K562 (cell line): ENCODE results near the gene OMA1. TPM values are rescaled to one million over a fixed set of nuclear protein-coding genes. Genes with fewer than 3 reads are reported as not detected.

ENCODE experiments used
- ATAC-seq: fragments of 200-7000 bp; cut with Tn5 transposase; 3 replicates; pipeline ENCODE4 v1.9.1; 2020; ENCODE audit warnings: moderate library complexity
- BruUV-seq: library from RNA; stranded (reverse); fragments of 400-500 nt; replicated peaks from 2 replicates; lab custom pipeline; 2021; lab: Mats Ljungman, UMichigan
- CTCF ChIA-PET: fragments of 300-600 bp; formaldehyde crosslinking; extraction: SDS; loops from one replicate; lab custom pipeline; 2021; ENCODE audit warnings: low intra/inter-chr PET ratio; lab: Yijun Ruan, JAX
- POLR2A ChIA-PET: fragments of 300-600, 350-650 bp; sonication (Branson Sonifier 250); formaldehyde crosslinking; extraction: SDS; loops from one replicate; lab custom pipeline; 2021; ENCODE audit warnings: antibody characterized with exemption, inconsistent platforms; lab: Yijun Ruan, JAX
- DNase-seq, 4 experiments: peaks; one replicate each; pipeline versions ENCODE4 v3.0.0 to v3.0.0-alpha.2; 2011 to 2018; ENCODE audit warnings: low spot score in 3 of 4, mixed read lengths in 3 of 4; ENCODE audit errors: extremely low read depth in 1 of 4
- FAIRE-seq: peaks from 2 replicates; lab custom pipeline; 2011; peaks lifted over from hg19 to GRCh38; lab: Jason Lieb, UNC
- H2AFZ ChIP-seq: 2 replicates; pipeline ENCODE4 v1.6.0; 2011; ENCODE audit warnings: low read depth, low read length, control low read depth, inconsistent platforms
- H3K27ac ChIP-seq: fragments of 200-600 bp; 3 replicates; pipeline ENCODE4 v1.8.0; 2011; ENCODE audit warnings: low read depth, mild to moderate bottlenecking, control low read depth, inconsistent platforms, low read length, moderate library complexity, mixed read lengths; ENCODE audit errors: extremely low read depth
- H3K27me3 ChIP-seq, 2 experiments: fragments of 300-600 bp in 1 of 2; 2 replicates in 1 of 2; 3 replicates in 1 of 2; pipeline versions ENCODE4 v1.6.0 to v1.8.0; 2011; ENCODE audit warnings: inconsistent platforms in 2 of 2, low read length in 2 of 2, mild to moderate bottlenecking in 1 of 2, mixed read lengths in 1 of 2, moderate library complexity in 1 of 2; ENCODE audit not compliant: control insufficient read depth in 2 of 2, insufficient read depth in 2 of 2
- H3K36me3 ChIP-seq: fragments of 300-600 bp; 3 replicates; pipeline ENCODE4 v1.8.0; 2011; ENCODE audit warnings: mild to moderate bottlenecking, low read length, inconsistent platforms; ENCODE audit not compliant: control insufficient read depth, insufficient read depth
- H3K4me1 ChIP-seq, 2 experiments: fragments of 200-600 bp in 1 of 2; replicated peaks in 1 of 2; 2 replicates in 1 of 2; 3 replicates in 1 of 2; pipeline versions ENCODE4 v1.5.1 to v1.8.0; 2011; ENCODE audit warnings: inconsistent platforms in 2 of 2, low read length in 2 of 2, mild to moderate bottlenecking in 1 of 2, mixed read lengths in 1 of 2, moderate library complexity in 1 of 2; ENCODE audit not compliant: control insufficient read depth in 2 of 2, insufficient read depth in 2 of 2
- H3K4me2 ChIP-seq: 2 replicates; pipeline ENCODE4 v1.6.1; 2011; ENCODE audit warnings: low read length, control low read depth, inconsistent platforms, mixed read lengths; ENCODE audit not compliant: insufficient read depth
- H3K4me3 ChIP-seq: fragments of 200-600 bp; sonication (generic), shearing (Covaris generic); 2 replicates; pipeline ENCODE4 v1.5.1; 2016; ENCODE audit warnings: control low read depth, inconsistent platforms
- H3K79me2 ChIP-seq: fragments of 200-600 bp; 3 replicates; pipeline ENCODE4 v1.8.0; 2011; ENCODE audit warnings: low read length, inconsistent platforms; ENCODE audit not compliant: control insufficient read depth, insufficient read depth
- H3K9ac ChIP-seq, 2 experiments: 2 replicates each; pipeline versions ENCODE4 v1.6.0 to v1.6.1; 2011; ENCODE audit warnings: low read depth in 2 of 2, low read length in 2 of 2, control low read depth in 1 of 2, inconsistent platforms in 1 of 2, mild to moderate bottlenecking in 1 of 2, mixed read lengths in 1 of 2; ENCODE audit not compliant: insufficient read depth in 1 of 2
- H3K9me1 ChIP-seq: one replicate; pipeline ENCODE4 v1.6.0; 2011; ENCODE audit warnings: inconsistent platforms, mild to moderate bottlenecking, low read length, moderate library complexity; ENCODE audit not compliant: control insufficient read depth, insufficient read depth
- H3K9me3 ChIP-seq: replicated peaks from 2 replicates; pipeline ENCODE4 v1.5.1; 2011; ENCODE audit warnings: low read depth, low read length, inconsistent platforms; ENCODE audit not compliant: control insufficient read depth, insufficient read depth
- H4K20me1 ChIP-seq: replicated peaks from 2 replicates; pipeline ENCODE4 v1.6.1; 2011; ENCODE audit warnings: low read length, inconsistent platforms, mixed read lengths; ENCODE audit not compliant: control insufficient read depth, insufficient read depth
- ASH1L ChIP-seq: fragments of 450-650 bp; IDR thresholded peaks from 2 replicates; pipeline ENCODE4 v1.6.1; 2018; ENCODE audit warnings: borderline replicate concordance, mild to moderate bottlenecking, low read depth; ENCODE audit not compliant: partially characterized antibody
- BHLHE40 ChIP-seq: IDR thresholded peaks from 2 replicates; pipeline ENCODE4 v1.6.1; 2011; ENCODE audit warnings: low read length, improper control_type of control experiment
- CBX5 ChIP-seq: IDR thresholded peaks from 2 replicates; pipeline ENCODE4 v1.6.1; 2014; ENCODE audit warnings: low read depth, borderline replicate concordance
- CC2D1A ChIP-seq: fragments of 450-650 bp; IDR thresholded peaks from 2 replicates; pipeline ENCODE4 v1.6.1; 2017; ENCODE audit warnings: mild to moderate bottlenecking
- CXXC5 ChIP-seq: fragments of 250-450 bp; sonication (Bioruptor Pico); IDR thresholded peaks from 2 replicates; pipeline ENCODE4 v1.8.0; 2022; ENCODE audit warnings: inconsistent platforms, mild to moderate bottlenecking, moderate library complexity
- EP300 ChIP-seq: IDR thresholded peaks from 2 replicates; pipeline ENCODE4 v1.6.1; 2012; ENCODE audit warnings: low read length, improper control_type of control experiment
- ILF3 ChIP-seq: fragments of 450-650 bp; IDR thresholded peaks from 2 replicates; pipeline ENCODE4 v1.6.1; 2018; ENCODE audit warnings: antibody characterized with exemption, mild to moderate bottlenecking, moderate library complexity, borderline replicate concordance
- MEIS2 ChIP-seq: fragments of 450-650 bp; IDR thresholded peaks from 2 replicates; pipeline ENCODE4 v1.6.1; 2014; ENCODE audit warnings: mild to moderate bottlenecking; ENCODE audit not compliant: partially characterized antibody
- NFIC ChIP-seq: fragments of 450-650 bp; IDR thresholded peaks from 2 replicates; pipeline ENCODE4 v1.6.1; 2017; ENCODE audit warnings: mild to moderate bottlenecking, inconsistent platforms
- RFX1 ChIP-seq: fragments of 450-650 bp; IDR thresholded peaks from 2 replicates; pipeline ENCODE4 v1.6.1; 2016; ENCODE audit warnings: mild to moderate bottlenecking, moderate library complexity
- SETDB1 ChIP-seq: IDR thresholded peaks from one replicate; pipeline ENCODE4 v1.6.1; 2012; ENCODE audit warnings: low read length, control low read depth, inconsistent platforms
- SMARCC2 ChIP-seq: fragments of 450-650 bp; IDR thresholded peaks from 2 replicates; pipeline ENCODE4 v1.6.1; 2017; ENCODE audit warnings: antibody characterized with exemption, moderate library complexity, mild to moderate bottlenecking, low read depth
- ZBED1 ChIP-seq: IDR thresholded peaks from 2 replicates; pipeline ENCODE4 v1.6.1; 2014
- ZNF124 ChIP-seq: sonication (generic); formaldehyde crosslinking; IDR thresholded peaks from 2 replicates; pipeline ENCODE4 v1.8.1; 2022; ENCODE audit warnings: missing genetic modification reagents
- ZNF146 ChIP-seq: IDR thresholded peaks from one replicate; pipeline ENCODE4 v1.6.1; 2018; ENCODE audit warnings: missing compliant biosample characterization; ENCODE audit not compliant: unreplicated experiment
- ZNF174 ChIP-seq: fragments of 250-450 bp; sonication (Bioruptor Pico); IDR thresholded peaks from 2 replicates; pipeline ENCODE4 v1.4.0; 2020; ENCODE audit warnings: mild to moderate bottlenecking
- WGBS: fragments of 100-300 bp; shearing (Covaris generic); methylation state at CpG from one replicate; pipeline ENCODE4 v1.1.6; 2016; ENCODE audit warnings: low coverage, mixed read lengths; ENCODE audit not compliant: insufficient coverage; ENCODE audit errors: missing lambda C conversion rate; 5-methylcytosine and 5-hydroxymethylcytosine counted together
- in situ Hi-C: fragments of 300-500 bp; cut with MboI; formaldehyde crosslinking; loops from 4 replicates; pipeline ENCODE4 v1.15.0; 2018; ENCODE audit warnings: inconsistent platforms, mixed read lengths
- intact Hi-C: fragments of 100-400 bp; cut with micrococcal nuclease; formaldehyde crosslinking; loops from 2 replicates; pipeline ENCODE4 v1.14.2; 2022
- polyA plus RNA-seq, 8 experiments: library from polyadenylated mRNA; depleted of rRNA in 4 of 8; stranded (reverse) in 5 of 8; unstranded in 3 of 8; fragments of >200 nt; fragmentation: Nextera tagmentation in 2 of 8; fragmentation: Illumina TruSeq in 1 of 8; extraction: Ambion mirVana in 2 of 8; extraction: Trizol in 1 of 8; gene quantifications; 2 replicates each; pipeline versions ENCODE4 v1.2.1 to v1.2.3, GENCODE V29; 2011 to 2014; ENCODE audit warnings: inconsistent platforms in 1 of 8, missing spikeins in 1 of 8
- total RNA-seq, 7 experiments: library from RNA; depleted of rRNA in 6 of 7; stranded (reverse); fragments of >200 nt in 6 of 7; fragmentation: Illumina TruSeq in 2 of 7; extraction: Trizol in 2 of 7; gene quantifications; 2 replicates each; pipeline versions ENCODE4 v1.2.1 to v1.2.3, GENCODE V29; 2011 to 2021; ENCODE audit warnings: low replicate concordance in 1 of 7
- TF ChIP-seq, protein P1 (sequence below): fragments of 250-450 bp; sonication (Bioruptor Pico); IDR thresholded peaks from 2 replicates; pipeline ENCODE4 v1.8.0; 2022; ENCODE audit warnings: moderate library complexity, mild to moderate bottlenecking, inconsistent platforms
- TF ChIP-seq, protein P2 (sequence below): fragments of 450-650 bp; IDR thresholded peaks from 2 replicates; pipeline ENCODE4 v1.6.1; 2016; ENCODE audit warnings: missing biosample characterization, missing genetic modification characterization

OMA1 gene
- total and polyA plus RNA-seq, 9 of the 15 experiments (the other 6 are each of a cell fraction or from before 2014, with no cell fraction given): 16.6 to 51.5 (median 33.5) TPM

DNA sequence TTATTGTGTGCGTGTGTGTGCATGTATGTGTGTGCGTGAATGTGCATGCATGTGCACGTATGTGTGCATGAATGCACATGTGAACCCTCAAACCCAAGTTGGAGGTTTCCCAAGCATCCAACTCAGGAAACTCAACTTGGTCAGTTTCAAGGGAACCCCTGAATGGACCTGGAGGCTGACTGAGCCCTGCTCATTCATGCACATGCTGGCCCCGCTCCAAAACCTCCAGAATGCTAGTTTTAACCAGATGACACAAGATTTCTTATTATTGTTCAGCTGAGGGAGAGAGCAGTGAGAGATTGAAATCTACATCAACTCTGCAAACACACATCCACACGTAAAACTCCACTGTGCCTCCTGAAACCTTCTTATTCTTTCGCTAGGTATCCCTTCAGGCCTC is 104.4 kb downstream of the OMA1 start:
- DNase-seq: no peak
- ChIA-PET CTCF (no interaction called here), POLR2A (no interaction called here)
- H3K27me3 ChIP-seq: peaks cover 0 to 11% of the 10 kb centered on the region in 2 experiments; a peak in 2 of 5 replicates
- H3K4me1 ChIP-seq: peaks cover 0 to 2% of the 10 kb centered on the region in 2 experiments; a peak in 3 of 5 replicates
- BruUV-seq: no TSS peak
- 9% methylated on average over 6 of the region's 6 CpGs for WGBS
- H3K79me2 ChIP-seq: no peaks in the 10 kb centered on the region
- no peak overlapping the region for H3K27ac ChIP-seq
- no peak overlapping the region for H2AFZ ChIP-seq
- no peak overlapping the region for H3K4me2 ChIP-seq
- no peak for ATAC-seq
- in situ Hi-C loops: no loop called here
- no peak for FAIRE-seq
- no peaks in the 10 kb centered on the region for H3K9me3 ChIP-seq
- H3K4me3 ChIP-seq: no peak overlapping the region
- TF ChIP-seq, protein P1, sequence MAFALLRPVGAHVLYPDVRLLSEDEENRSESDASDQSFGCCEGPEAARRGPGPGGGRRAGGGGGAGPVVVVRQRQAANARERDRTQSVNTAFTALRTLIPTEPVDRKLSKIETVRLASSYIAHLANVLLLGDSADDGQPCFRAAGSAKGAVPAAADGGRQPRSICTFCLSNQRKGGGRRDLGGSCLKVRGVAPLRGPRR: no peak
- TF ChIP-seq ILF3 (no peak), ZNF124 (CRISPR knock-in tag) (no peak), CC2D1A (no peak), CBX5 (no peak), MEIS2 (no peak), SETDB1 (no peak), EP300 (no peak), ASH1L (no peak), ZNF146 (no peak), ZBED1 (no peak), NFIC (no peak), BHLHE40 (no peak), SMARCC2 (no peak), RFX1 (no peak), CXXC5 (CRISPR knock-in tag) (no peak), ZNF174 (no peak)
- TF ChIP-seq, protein P2, sequence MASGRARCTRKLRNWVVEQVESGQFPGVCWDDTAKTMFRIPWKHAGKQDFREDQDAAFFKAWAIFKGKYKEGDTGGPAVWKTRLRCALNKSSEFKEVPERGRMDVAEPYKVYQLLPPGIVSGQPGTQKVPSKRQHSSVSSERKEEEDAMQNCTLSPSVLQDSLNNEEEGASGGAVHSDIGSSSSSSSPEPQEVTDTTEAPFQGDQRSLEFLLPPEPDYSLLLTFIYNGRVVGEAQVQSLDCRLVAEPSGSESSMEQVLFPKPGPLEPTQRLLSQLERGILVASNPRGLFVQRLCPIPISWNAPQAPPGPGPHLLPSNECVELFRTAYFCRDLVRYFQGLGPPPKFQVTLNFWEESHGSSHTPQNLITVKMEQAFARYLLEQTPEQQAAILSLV (tag): no peak
- H3K9me1 ChIP-seq: no peaks in the 10 kb centered on the region
- H3K9ac ChIP-seq: no peak overlapping the region
- H3K36me3 ChIP-seq: no peaks in the 10 kb centered on the region
- no peaks in the 10 kb centered on the region for H4K20me1 ChIP-seq
- intact Hi-C loops: no loop called here
